HG02763 (cell line): ENCODE measurements around the gene TMEM178B.
"Not testable (repeated sequence)": the region's sequence is repeated elsewhere in the genome, so short reads cannot be mapped to it uniquely, and the experiment has no call there.

Source experiments
- ATAC-seq: cut with Tn5 transposase; IDR thresholded peaks from one replicate; pipeline ENCODE4 v1.9.1; 2021; ENCODE audit warnings: mild to moderate bottlenecking, moderate library complexity; ENCODE audit not compliant: unreplicated experiment

Gene TMEM178B

GRCh38 chr7:141178486-141179135 lies 104.7 kb downstream of the TMEM178B start:
- ATAC-seq, result no peak

GRCh38 chr7:141181812-141182211 lies 107.9 kb downstream of the TMEM178B start:
- ATAC-seq, result no peak

GRCh38 chr7:141184532-141185190 lies 110.8 kb downstream of the TMEM178B start:
- no peak for ATAC-seq

- ATAC-seq, result no peak
Measured at GRCh38 chr7:141185369-141185967, 111.6 kb downstream of the TMEM178B start.

GRCh38 chr7:141189231-141189630 lies 115.4 kb downstream of the TMEM178B start:
- no peak for ATAC-seq

- ATAC-seq, result no peak
Measured at GRCh38 chr7:141190495-141190894, 116.6 kb downstream of the TMEM178B start.

GRCh38 chr7:141191277-141191676 lies 117.4 kb downstream of the TMEM178B start:
- no peak for ATAC-seq

- no peak for ATAC-seq
Measured at GRCh38 chr7:141193066-141193465, 119.2 kb downstream of the TMEM178B start.

GRCh38 chr7:141195722-141196121 lies 121.9 kb downstream of the TMEM178B start:
- ATAC-seq, result not testable (repeated sequence)

- ATAC-seq, result no peak
Measured at GRCh38 chr7:141198194-141198958, 124.5 kb downstream of the TMEM178B start.

- no peak for ATAC-seq
Measured at GRCh38 chr7:141200191-141201108, 126.6 kb downstream of the TMEM178B start.

GRCh38 chr7:141201145-141201885 lies 127.5 kb downstream of the TMEM178B start:
- no peak for ATAC-seq

- ATAC-seq, result no peak
Measured at GRCh38 chr7:141202535-141202934, 128.7 kb downstream of the TMEM178B start.

- no peak for ATAC-seq
Measured at GRCh38 chr7:141203177-141203576, 129.3 kb downstream of the TMEM178B start.

- ATAC-seq, result no peak
Measured at GRCh38 chr7:141203586-141203985, 129.7 kb downstream of the TMEM178B start.

- ATAC-seq, result no peak
Measured at GRCh38 chr7:141207661-141208060, 133.8 kb downstream of the TMEM178B start.

GRCh38 chr7:141208539-141208938 lies 134.7 kb downstream of the TMEM178B start:
- ATAC-seq, result no peak

GRCh38 chr7:141209454-141209853 lies 135.6 kb downstream of the TMEM178B start:
- ATAC-seq, result no peak

- no peak for ATAC-seq
Measured at GRCh38 chr7:141210862-141211261, 137.0 kb downstream of the TMEM178B start.

GRCh38 chr7:141213226-141213625 lies 139.4 kb downstream of the TMEM178B start:
- ATAC-seq, result no peak
